ENCODE measurements around the gene FUS.

DNA sequence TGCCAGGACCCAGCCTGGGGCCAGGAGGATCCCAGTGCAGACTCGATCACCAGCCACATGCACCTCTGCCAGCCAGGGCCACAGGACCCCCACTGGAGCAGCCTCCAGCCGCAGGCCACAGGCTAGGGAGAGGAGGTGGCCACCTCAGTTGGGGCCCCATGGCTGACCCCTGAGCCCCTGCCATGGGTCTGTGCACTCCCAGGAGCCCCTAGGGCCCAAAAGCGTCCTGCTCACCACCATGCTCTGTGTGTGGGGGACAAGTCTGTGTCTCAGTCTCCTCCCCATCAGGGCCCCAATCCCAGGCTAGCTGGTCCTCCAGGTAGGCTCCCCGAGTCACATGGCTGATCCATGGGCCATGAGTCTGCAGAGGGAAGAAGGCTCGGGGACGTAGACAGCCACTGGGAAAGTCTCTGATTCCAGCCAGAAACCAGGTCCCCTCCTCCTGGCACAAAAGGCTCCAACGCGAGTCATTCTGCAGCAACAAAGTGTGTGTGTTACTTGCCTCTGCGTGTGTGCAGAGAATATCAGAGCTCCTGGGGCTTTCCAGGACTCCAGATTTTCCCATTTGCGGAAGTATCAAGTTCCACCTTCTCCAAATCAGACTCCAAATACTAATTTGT is 38.3 kb upstream of the FUS start:
- TF ChIP-seq, protein P1, sequence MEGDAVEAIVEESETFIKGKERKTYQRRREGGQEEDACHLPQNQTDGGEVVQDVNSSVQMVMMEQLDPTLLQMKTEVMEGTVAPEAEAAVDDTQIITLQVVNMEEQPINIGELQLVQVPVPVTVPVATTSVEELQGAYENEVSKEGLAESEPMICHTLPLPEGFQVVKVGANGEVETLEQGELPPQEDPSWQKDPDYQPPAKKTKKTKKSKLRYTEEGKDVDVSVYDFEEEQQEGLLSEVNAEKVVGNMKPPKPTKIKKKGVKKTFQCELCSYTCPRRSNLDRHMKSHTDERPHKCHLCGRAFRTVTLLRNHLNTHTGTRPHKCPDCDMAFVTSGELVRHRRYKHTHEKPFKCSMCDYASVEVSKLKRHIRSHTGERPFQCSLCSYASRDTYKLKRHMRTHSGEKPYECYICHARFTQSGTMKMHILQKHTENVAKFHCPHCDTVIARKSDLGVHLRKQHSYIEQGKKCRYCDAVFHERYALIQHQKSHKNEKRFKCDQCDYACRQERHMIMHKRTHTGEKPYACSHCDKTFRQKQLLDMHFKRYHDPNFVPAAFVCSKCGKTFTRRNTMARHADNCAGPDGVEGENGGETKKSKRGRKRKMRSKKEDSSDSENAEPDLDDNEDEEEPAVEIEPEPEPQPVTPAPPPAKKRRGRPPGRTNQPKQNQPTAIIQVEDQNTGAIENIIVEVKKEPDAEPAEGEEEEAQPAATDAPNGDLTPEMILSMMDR (IDR thresholded peaks at IDR 0.05) = no peak
- TF ChIP-seq POLR2A (IDR thresholded peaks at IDR 0.05) = no peak

All from tibial nerve (tissue), 3 donors.